GM21526 (cell line): ENCODE results near the gene DBH.

Experiments
- ATAC-seq: cut with Tn5 transposase; IDR thresholded peaks from one replicate; pipeline ENCODE4 v1.9.1; 2021; ENCODE audit warnings: moderate library complexity; ENCODE audit not compliant: unreplicated experiment, low FRiP score

Gene DBH

GRCh38 chr9:133693116-133693515, 57.0 kb downstream of the DBH start:
- no peak for ATAC-seq

- no peak for ATAC-seq
Measured at GRCh38 chr9:133693703-133694529, 57.8 kb downstream of the DBH start.

GRCh38 chr9:133694686-133695085, 58.5 kb downstream of the DBH start:
- no peak for ATAC-seq

GRCh38 chr9:133696071-133696472, 59.9 kb downstream of the DBH start:
- no peak for ATAC-seq

GRCh38 chr9:133699546-133699945, 63.4 kb downstream of the DBH start:
- ATAC-seq: no peak

- ATAC-seq: no peak
Measured at GRCh38 chr9:133700819-133701320, 64.7 kb downstream of the DBH start.

GRCh38 chr9:133701321-133701980, 65.3 kb downstream of the DBH start:
- ATAC-seq: no peak

GRCh38 chr9:133701981-133702797, 66.0 kb downstream of the DBH start:
- ATAC-seq: no peak

- no peak for ATAC-seq
Measured at GRCh38 chr9:133702798-133703590, 66.8 kb downstream of the DBH start.

- ATAC-seq: no peak
Measured at GRCh38 chr9:133703591-133704399, 67.6 kb downstream of the DBH start.

- no peak for ATAC-seq
Measured at GRCh38 chr9:133704711-133705181, 68.6 kb downstream of the DBH start.

GRCh38 chr9:133705576-133705975, 69.4 kb downstream of the DBH start:
- no peak for ATAC-seq

GRCh38 chr9:133706307-133707050, 70.3 kb downstream of the DBH start:
- no peak for ATAC-seq

GRCh38 chr9:133707065-133707762, 71.1 kb downstream of the DBH start:
- no peak for ATAC-seq

GRCh38 chr9:133707763-133708245, 71.6 kb downstream of the DBH start:
- no peak for ATAC-seq

GRCh38 chr9:133708246-133709014, 72.3 kb downstream of the DBH start:
- no peak for ATAC-seq
